Endometrial microvascular endothelial cells (primary cell): ENCODE measurements around the gene ALPK1. TPM values are rescaled to one million over a fixed set of nuclear protein-coding genes. Genes with fewer than 3 reads are reported as not detected.
"Not testable (repeated sequence)": the region's sequence is repeated elsewhere in the genome, so short reads cannot be mapped to it uniquely, and the experiment has no call there.

Experiments used
- in situ Hi-C: cut with HindIII; loops from 2 replicates; pipeline ENCODE4 v1.10.0; 2017; ENCODE audit warnings: low sequenced_read_pairs, low pct_unique_long_range_greater_than_20kb; ENCODE audit errors: inconsistent ontology term
- total RNA-seq: library from RNA; depleted of rRNA; stranded (reverse); fragments of >200 nt; gene quantifications from one replicate; pipeline ENCODE4 v1.2.3, GENCODE V29; 2015; ENCODE audit errors: inconsistent ontology term

The ALPK1 gene
- total RNA-seq: 8.6 TPM

DNA sequence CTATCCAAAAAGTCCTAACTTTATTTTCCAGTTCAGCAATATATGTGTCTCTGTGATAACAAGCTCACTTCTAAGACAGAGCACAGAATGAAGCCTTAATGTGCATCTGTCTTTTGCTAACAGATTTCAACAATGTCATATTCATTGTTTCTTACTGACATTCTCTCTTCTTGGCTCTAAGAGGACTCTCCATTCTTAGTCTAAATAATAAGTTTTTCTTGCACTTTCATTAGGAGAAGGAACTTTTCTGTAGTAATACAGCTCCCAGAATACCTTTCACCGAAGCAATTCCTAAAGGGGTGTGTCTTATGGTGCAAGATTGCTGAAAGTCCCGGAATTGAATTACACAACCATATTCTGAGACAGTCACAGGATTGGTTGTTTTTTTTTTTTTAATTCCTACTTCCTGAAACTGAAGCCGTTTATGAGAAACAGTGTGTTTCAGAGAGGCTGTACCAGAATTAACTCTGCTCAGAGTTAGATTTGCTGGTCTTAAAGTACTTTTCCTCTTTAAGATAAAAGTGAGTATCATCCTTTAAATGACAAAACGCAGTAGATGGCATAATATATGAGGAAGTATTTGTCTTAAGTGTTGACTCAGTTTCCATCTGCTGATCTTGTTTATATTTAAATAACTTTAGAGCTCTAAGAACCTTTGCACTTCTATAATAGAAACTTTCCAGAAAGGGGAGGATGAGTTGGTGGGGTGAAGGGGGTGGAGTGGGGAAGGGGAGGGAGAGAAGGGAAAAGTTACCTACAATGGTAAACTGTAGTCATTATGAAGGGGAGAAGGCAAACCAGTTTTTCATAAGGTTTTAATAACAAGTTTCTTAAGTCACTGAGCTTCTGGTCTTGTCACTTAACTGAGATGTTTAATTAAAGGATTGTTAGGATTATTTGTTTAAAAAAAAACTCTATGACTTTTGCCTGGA is at the start of gene ALPK1:
TSS of gene ALPK1 (plus strand) at position 421 of the 932 bp plus-strand sequence.
- in situ Hi-C loops: no loop called here

DNA sequence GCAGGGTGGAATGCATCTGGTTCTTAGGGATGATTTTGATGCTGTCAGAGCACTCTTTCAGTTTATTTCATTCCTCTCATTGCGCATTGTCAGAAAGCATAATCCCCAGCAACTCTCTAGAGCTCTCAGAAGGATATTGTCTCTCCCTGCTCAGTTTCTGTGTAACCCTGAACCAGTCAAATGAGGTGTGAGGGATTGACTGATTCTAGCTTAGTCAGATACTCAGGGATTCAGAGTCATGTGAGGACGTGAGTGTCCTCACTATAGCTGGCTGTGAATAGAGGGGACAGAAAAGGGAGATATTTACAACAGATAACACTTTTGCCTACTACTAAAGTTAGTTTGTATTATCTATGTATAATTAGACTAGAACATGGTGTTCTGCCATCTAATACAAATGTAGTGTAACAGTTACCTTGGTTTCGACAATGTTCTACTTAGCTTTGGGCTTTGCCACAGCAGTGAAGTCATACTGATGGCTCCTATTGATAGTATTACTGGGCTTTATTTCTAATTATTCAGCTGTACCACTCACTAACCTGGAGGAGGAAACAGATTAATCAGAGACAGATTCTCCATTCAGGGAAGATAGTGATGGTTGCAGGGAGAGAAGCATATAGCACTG is 46.0 kb upstream of the ALPK1 start:
- in situ Hi-C loops: no loop called here

DNA sequence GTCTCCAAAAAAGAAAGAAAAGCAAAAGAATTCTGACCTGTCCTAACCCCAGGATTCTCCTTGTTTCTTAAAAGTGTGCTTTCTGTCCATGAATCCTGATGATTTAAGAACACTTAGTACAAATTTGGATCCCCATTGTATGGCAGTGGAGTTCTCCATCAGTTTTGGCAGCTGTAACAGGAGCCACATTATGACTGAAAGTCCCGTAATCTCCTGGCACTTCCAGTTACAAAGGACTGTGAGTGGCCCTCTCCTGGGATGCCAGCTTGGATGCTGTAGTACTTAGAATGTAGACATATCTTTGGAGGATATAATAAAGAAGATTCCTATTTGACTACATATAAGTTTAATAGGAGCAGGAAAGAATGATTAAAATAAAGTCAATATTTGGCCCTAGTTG is 44.9 kb upstream of the ALPK1 start:
- in situ Hi-C loops: no loop called here

DNA sequence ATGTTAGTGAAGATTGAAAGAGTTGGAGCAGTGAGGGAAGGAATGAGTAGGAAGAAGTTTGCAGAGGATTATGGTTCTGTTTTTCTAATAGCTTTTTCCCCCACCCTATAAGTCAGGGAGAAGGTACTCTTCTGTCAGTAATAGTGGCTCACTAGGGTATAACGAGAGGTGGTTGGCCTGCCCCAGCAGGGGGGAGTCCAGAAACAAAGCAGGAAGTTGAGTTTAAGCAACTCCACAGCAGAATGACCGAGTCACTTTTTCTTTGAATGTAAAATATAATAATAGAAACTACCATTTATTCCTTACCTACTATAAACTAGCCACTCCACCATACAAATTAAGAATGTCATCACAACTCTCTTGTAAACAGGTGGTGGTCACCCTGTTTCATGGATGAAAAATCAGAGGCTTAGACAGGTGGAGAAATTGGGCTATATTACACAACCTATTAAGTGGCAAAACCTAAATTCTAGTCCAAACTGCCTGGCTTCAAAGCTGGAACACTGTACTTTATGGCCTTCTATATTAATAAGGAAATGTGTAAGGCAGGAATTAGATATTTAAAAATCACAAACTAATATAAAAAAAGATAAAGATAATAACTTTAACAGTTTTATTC is 43.7 kb upstream of the ALPK1 start:
- in situ Hi-C loops: no loop called here

DNA sequence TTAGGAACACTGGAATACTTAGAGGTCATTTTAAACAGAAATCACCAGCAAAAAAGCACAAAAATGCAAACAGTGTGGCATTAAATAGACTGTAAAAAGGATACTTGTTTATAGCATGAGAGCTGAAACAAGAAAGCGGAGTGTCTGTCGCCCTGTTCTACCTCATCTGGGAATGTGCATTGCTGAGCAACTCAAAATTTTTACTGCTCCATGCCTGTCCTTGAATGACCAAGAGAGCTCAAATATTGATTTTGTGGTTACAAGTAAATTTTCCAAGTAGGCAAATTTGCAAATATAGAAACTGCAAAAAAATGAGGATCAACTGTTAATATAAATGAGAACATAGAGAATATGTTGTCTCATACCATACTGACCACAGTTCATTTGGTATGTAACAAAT is 40.1 kb upstream of the ALPK1 start:
- in situ Hi-C loops: no loop called here

DNA sequence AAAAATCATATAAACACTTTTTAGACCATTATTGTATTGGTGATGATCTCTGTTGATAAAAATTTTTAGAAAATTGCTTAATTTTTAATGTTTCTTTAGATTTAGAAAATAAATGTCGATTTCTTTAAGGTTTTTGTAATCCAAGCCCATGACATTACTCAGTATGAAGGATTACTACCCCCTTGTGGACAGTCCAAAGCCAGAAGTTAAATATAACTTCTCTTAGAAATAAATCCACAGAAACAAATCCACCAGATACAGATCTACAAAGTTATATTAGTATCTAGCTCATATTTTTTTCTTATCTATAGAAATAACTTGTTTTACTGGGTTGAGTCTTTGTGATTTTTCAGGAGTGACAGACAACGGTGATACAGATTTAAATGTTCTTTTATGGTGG is 30.3 kb upstream of the ALPK1 start:
- in situ Hi-C loops: no loop called here

DNA sequence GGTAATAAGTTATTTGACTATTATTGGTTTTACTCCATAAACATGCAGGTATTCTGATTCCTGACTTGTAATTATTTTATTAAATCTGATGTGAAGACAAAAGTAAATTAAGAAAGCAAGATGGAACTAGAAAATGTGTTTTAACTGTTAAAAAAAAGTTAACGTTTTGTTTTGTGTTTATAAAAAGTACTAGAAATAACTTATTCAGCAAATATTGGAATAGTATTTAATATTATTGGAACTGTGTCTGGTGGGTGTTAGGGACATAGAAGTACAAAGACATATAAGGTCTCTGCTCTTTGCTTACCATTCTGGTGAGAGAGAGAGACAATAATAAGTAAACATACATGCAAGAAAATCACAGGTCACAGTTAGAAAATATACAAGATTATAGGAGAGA is 27.1 kb upstream of the ALPK1 start:
- in situ Hi-C loops: no loop called here

DNA sequence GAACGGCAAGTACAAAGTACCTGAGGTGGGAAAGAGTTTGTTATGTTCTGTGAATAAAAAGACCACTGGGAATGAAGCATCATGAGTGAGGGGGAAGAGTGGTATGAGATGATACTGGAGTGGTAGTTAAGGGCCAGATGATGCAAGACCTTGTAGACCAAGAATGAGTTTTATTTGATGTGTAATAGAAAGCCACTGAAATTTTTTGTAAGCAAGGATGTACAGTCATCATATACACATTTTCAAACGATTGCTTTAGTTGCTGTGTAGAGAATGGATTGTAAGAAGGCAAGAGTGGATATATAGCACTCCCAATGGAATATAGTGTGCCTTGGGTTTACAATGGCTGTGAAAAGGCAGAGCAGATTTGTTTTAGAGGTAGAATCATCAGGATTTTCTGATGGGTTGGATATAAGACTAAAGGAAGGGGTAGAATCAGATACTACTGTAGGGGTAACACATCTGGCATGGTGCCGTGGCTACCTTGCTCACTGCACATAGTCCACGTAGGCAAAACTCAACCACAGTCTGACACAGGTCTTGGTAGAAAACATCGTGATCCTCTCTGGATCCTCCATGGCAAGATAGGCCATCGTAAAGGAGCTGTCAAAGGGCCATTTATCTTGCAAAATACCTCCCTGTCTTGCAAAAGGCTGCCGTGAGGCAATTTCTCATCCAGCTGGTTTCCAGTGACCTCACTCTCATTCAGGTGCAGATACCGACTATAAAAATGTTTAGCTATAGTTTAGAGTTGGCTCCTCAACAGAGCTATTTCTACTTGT is 26.3 kb upstream of the ALPK1 start:
- in situ Hi-C loops: no loop called here

DNA sequence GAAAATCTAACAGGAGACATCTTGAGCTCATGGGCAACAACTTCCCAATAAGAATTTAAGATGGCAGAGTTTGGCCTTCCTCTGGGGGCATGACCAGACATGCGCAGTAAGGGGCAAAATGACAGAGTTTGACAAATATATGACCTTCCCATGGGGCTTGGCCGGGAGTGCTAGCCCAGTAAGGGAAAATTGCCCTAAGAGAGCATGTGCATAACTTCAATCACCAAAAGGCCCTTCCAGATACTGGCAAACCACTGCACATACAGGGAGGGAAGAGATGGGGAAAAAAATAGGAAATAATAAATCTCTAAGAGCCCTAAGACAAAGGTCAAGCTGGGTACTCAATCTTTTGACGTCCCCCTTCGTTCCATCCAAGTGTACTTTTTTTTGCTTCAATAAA is 24.9 kb upstream of the ALPK1 start:
- in situ Hi-C loops: no loop called here

DNA sequence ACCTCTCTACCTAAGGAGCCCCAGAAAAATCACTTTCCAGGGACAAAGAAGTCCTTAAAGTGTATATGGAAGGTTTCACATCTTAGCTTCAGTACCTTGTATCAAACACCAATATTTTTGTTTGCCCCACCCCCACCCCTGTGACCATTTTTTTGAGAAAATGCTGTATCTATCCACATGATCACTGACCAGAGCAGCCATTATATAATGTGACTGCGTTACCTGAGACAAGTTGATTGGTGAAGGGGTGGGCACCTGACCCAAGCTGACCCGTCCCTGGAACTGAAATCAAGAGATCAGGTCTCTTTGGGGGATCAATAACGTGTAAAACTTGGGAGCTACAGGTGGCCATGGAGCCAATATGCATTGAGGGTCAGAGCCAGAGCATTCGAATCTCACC is 22.2 kb upstream of the ALPK1 start:
- in situ Hi-C loops: no loop called here

DNA sequence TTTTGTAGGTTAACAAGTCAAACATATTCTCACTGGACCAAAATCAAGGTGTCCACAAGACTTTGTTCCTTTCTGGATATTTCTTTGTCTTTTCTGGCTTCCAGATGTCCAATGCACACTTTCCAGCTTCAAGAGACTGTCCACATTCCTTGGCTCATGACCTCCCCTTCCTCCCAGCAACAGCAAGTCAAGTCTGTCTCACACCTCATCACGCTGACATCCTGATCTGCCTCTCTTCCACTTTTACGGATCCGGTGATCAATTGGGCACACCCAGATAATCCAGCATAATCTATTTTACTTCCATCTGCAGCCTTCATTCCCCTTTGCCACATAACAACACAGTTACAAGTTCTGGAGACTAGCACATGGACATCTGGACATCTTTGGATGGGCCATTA is 21.1 kb upstream of the ALPK1 start:
- in situ Hi-C loops: no loop called here

DNA sequence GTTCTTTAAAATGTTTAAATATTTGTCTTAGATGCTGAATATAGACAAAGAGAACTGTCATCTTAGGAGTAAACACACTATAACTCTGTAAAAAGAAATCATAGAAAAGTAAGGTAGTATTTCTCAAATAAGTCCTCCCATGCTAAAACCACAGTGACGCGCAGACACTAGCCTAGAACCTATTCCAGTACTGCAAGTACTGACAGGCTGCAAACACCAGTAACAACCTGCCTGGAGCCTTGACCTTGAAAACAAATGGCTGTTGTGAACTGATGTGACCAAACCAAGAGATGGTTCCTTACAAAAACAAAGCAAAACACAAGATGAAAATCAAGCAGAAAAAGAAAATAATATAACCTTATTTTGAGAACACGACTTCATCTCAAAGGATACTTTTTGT is 19.9 kb upstream of the ALPK1 start:
- in situ Hi-C loops: no loop called here

DNA sequence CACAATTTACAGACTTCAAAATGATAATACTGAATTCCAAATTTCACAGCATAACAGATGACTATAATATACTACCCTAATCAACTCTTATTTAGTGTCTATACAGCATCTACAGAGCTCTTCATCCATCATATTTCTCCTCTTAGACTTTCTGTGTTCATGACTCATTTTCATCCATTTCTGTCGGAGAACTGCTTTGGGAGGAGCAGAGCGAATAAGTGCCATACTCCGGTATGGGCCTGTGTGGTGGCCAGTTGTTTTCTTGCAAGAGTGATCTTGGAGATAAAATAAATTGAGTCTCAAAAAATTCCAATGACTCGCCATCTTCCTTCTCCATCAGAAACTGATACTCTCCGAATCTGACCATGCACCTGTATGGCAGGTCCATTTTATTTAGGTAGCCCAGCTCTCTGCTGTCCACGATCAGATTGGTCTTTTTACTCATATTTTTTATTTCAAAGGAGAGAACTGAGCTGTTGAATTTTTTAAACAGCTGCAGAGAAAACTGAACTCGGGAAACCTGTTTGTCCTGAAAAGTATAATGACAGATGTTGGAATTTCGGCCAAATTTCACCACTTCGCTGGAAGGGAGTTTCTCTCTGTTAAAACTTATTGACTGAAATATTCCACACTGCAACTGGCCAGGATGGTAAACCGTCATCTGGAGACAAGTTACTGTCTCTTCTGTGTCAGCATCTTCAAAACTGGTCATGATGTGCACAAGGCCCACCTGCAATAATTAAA is 19.3 kb upstream of the ALPK1 start:
- in situ Hi-C loops: no loop called here

DNA sequence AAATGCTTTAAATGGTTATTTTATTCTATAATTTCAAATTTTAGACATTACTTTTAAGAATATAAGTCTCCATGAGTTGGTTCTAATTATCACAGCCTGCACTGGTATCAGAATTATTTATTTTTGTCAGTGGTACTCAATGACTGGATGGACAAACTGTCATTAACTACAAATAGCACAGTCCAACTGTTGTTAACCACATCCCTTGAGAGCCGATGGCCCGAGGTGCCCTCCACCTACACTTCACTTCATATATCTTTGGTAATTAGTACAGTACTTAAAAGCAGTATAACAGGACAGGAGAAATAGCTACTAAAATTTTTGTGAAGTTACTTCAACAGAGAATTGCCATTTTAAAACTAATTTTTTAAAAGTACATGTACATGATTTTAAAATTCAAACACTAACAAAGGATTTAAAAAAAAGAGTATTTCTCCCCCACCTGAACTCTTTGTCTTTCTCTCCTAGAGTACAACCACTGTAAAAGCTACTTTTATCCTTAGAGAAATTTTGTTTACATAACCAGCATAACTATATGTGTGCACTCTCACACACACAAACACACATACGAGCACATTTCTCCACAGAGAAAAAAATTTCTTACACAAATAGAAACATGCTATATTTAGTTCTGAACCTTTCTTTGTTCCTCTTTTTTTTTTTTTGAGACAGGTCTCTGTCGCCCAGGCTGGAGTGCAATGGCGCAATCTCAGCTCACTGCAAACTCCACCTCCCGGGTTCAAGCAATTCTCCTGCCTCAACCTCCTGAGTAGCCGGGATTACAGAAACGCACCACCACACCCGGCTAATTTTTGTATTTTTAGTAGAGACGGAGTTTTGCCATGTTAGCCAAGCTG is 17.9 kb upstream of the ALPK1 start:
- in situ Hi-C loops: no loop called here

DNA sequence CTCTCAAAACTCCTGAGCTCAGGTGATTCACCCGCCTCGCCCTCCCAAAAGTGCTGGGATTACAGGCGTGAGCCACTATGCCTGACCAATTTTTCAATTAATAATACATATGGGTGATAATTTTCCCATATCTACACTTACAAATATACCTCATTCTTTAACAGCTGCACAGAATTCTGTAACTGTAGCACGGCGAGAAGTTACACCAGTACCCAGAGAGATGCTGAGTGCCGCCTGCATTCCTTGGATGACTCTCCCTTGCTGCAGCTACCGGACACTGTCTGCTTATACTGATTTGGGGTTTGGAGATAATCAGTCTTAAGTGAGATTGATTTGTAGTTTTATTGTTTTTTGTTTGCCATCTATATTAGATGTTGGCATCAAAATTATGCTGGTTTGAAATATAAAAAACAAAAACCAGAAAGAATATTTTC is 17.3 kb upstream of the ALPK1 start:
- in situ Hi-C loops: no loop called here

DNA sequence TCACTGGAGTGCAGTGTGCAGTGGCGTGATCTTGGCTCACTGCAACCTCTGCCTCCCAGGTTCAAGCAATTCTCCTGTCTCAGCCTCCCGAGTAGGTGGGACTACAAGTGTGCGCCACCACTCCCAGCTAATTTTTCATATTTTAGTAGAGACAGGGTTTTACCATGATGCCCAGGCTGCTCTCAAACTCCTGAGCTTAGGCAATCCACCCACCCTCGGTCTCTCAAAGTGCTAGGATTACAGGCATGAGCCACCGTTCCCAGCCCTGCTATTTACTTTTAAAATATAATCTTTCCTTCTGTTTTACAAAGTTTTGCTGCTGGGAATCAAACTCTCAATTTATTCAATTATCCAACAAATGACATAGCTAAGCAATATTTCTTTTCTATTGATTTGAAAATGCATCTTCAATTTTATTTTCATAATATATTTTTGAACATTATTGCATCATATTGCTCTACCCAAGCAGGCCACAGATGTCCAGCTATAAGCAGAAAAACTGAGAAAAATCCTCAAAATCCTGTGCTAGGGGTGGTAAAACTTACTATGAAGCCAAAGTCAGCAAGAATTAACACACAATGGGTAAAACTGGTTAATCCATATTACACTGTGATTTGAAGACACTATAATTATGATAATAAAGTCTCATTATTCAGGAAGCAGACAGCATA is 16.6 kb upstream of the ALPK1 start:
- in situ Hi-C loops: no loop called here

DNA sequence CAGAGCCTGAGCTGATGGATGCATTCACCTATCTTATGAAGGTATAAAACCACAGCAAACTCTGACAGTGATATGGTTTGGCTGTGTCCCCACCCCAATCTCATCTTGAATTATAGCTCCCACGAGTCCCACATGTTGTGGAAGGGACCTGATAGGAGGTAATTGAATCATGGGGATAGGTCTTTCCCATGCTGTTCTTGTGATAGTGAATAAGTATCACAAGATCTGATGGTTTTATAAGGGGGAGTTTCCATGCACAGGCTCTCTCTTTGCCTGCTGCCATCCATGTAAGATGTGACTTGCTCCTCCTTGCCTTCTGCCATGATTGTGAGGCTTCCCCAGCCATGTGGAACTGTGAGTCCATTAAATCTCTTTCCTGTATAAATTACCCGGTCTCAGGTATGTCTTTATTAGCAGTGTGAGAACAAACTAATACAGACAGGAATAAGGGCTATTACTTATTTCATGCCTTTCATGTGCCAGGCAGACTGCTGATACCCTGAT is 15.2 kb upstream of the ALPK1 start:
- in situ Hi-C loops: not testable (repeated sequence)
